ENCODE measurements around the gene WDFY4. TPM values are rescaled to one million over a fixed set of nuclear protein-coding genes. Genes with fewer than 3 reads are reported as not detected.

The WDFY4 gene
- total and polyA plus RNA-seq, 2 of the 4 experiments (the other 2 are of a cell fraction) = not detected

GRCh38 chr10:48847691-48848090 lies 163.0 kb downstream of the WDFY4 start:
- Histone ChIP-seq H3K9ac (ENCODE audit: low read depth, low read length) (no peak overlapping the region), H3K9me1 (ENCODE audit: insufficient read depth, low read length) (no peaks in the 10 kb centered on the region), H3K27me3 (ENCODE audit: control insufficient read depth, insufficient read depth, low read length) (peaks cover 7% of the 10 kb centered on the region), H3K4me2 (ENCODE audit: low read depth, low read length) (no peak overlapping the region), H3K14ac (replicated peaks; ENCODE audit: low read depth, low read length) (no peak overlapping the region), H2AFZ (replicated peaks; ENCODE audit: low read length, poor library complexity) (no peak overlapping the region), H2BK120ac (ENCODE audit: low read depth, low read length) (no peak overlapping the region), H3K27ac (ENCODE audit: insufficient read depth, low read length) (no peak overlapping the region), H3K79me1 (ENCODE audit: low read depth in 1 of 2, low read length in 2 of 2) (no peaks in the 10 kb centered on the region), H3K36me3 (ENCODE audit: control insufficient read depth, insufficient read depth, low read length) (no peaks in the 10 kb centered on the region), H3K9me3 (ENCODE audit: control insufficient read depth, insufficient read depth, low read length) (no peaks in the 10 kb centered on the region), H3K4ac (ENCODE audit: low read depth, low read length) (no peak overlapping the region), H4K5ac (ENCODE audit: low read depth, low read length) (no peak overlapping the region), H3K18ac (ENCODE audit: low read depth, low read length) (no peak overlapping the region), H3K23ac (ENCODE audit: low read depth, low read length) (no peak overlapping the region), H2BK20ac (ENCODE audit: low read depth, low read length) (no peak overlapping the region), H3K56ac (ENCODE audit: extremely low read depth, insufficient read depth, low read length) (no peak overlapping the region), H2BK5ac (ENCODE audit: low read depth, low read length, poor library complexity, severe bottlenecking) (no peak overlapping the region), H3K4me3 (ENCODE audit: insufficient read depth, low read depth, low read length) (no peak overlapping the region), H2AK5ac (ENCODE audit: low read depth, low read length) (no peak overlapping the region), H4K20me1 (ENCODE audit: insufficient read depth, low read length) (no peaks in the 10 kb centered on the region), H2BK15ac (ENCODE audit: low read depth, low read length) (no peak overlapping the region), H3K4me1 (ENCODE audit: control insufficient read depth, insufficient read depth, low read length) (no peaks in the 10 kb centered on the region), H4K8ac (ENCODE audit: low read depth in 2 of 2, low read length in 2 of 2) (no peak overlapping the region), H2AK9ac (replicated peaks; ENCODE audit: low read depth, low read length, poor library complexity) (no peak overlapping the region), H4K91ac (ENCODE audit: insufficient read depth, low read depth, low read length) (no peak overlapping the region)
- TF ChIP-seq MAFK (IDR thresholded peaks at IDR 0.05; ENCODE audit: low read depth, low read length) = no peak
- no peak for TF ChIP-seq SMC3 (IDR thresholded peaks at IDR 0.05; ENCODE audit: low read depth, low read length)
- no peak for TF ChIP-seq USF2 (IDR thresholded peaks at IDR 0.05; ENCODE audit: low read depth, low read length)
- no peak for TF ChIP-seq CEBPB (IDR thresholded peaks at IDR 0.05; ENCODE audit: low read depth, low read length)
- TF ChIP-seq BHLHE40 (IDR thresholded peaks at IDR 0.05; ENCODE audit: low read depth, low read length) = no peak
- TF ChIP-seq CHD1 (IDR thresholded peaks at IDR 0.05; ENCODE audit: low read depth, low read length) = no peak
- TF ChIP-seq MAZ (IDR thresholded peaks at IDR 0.05; ENCODE audit: borderline replicate concordance, low read depth, low read length) = no peak
- TF ChIP-seq FOS (IDR thresholded peaks at IDR 0.05; ENCODE audit: low read depth, low read length) = no peak
- no peak for TF ChIP-seq RFX5 (IDR thresholded peaks at IDR 0.05; ENCODE audit: low read depth, low read length)
- POLR2A ChIA-PET (ENCODE audit: unreplicated experiment) = no interaction called here
- CTCF ChIA-PET = no interaction called here
- dilution Hi-C loops (cut with HindIII; ENCODE audit: low sequenced_read_pairs, unreplicated experiment) = no loop called here
- in situ Hi-C loops (cut with MboI; ENCODE audit: low sequenced_read_pairs) = no loop called here
- intact Hi-C loops (cut with micrococcal nuclease) = no loop called here
- WGBS, 2 experiments (ENCODE audit: extremely low coverage in 2 of 2, insufficient read length in 1 of 2) = no CpG with 5 or more reads among the region's 5 CpGs
- no TSS peak for BruUV-seq (replicated peaks)
- ATAC-seq (ENCODE audit: low read depth) (no peak), DNase-seq (no peak)

Data from IMR-90 (cell line).